Aorta (tissue), 5 donors: ENCODE results near the gene OR2G2. TPM values are rescaled to one million over a fixed set of nuclear protein-coding genes. Genes with fewer than 3 reads are reported as not detected.

Experiments used
- ATAC-seq: fragments of 200-7000 bp; cut with Tn5 transposase; one replicate; pipeline ENCODE4 v1.9.1; 2022; ENCODE audit warnings: moderate library complexity; ENCODE audit not compliant: low FRiP score
- DNase-seq, 2 donors: peaks; one replicate each; pipeline ENCODE4 v3.0.0-alpha.2; 2020
- H3K27ac ChIP-seq, 2 donors: one replicate each; pipeline ENCODE4 v1.5.1; 2013; ENCODE audit warnings: low read length in 2 of 2, mild to moderate bottlenecking in 2 of 2, moderate library complexity in 2 of 2, control low read depth in 1 of 2, inconsistent platforms in 1 of 2, low read depth in 1 of 2
- H3K27me3 ChIP-seq, 2 donors: one replicate each; pipeline ENCODE4 v1.6.1; 2013; ENCODE audit warnings: control low read depth in 1 of 2, low read length in 1 of 2, mild to moderate bottlenecking in 1 of 2, moderate library complexity in 1 of 2; ENCODE audit not compliant: insufficient read depth in 2 of 2, control insufficient read depth in 1 of 2
- H3K36me3 ChIP-seq, 2 donors: one replicate each; pipeline ENCODE4 v1.6.1; 2013; ENCODE audit warnings: control low read depth in 1 of 2, low read length in 1 of 2, mild to moderate bottlenecking in 1 of 2; ENCODE audit not compliant: insufficient read depth in 2 of 2, control insufficient read depth in 1 of 2
- H3K4me1 ChIP-seq, 2 donors: one replicate each; pipeline ENCODE4 v1.6.1; 2013; ENCODE audit warnings: low read length in 2 of 2, control low read depth in 1 of 2, mild to moderate bottlenecking in 1 of 2, moderate library complexity in 1 of 2; ENCODE audit not compliant: insufficient read depth in 2 of 2, control insufficient read depth in 1 of 2
- H3K4me3 ChIP-seq, 2 donors: one replicate each; pipeline ENCODE4 v1.5.1; 2013; ENCODE audit warnings: low read length in 2 of 2, control low read depth in 1 of 2, mild to moderate bottlenecking in 1 of 2
- H3K9me3 ChIP-seq: one replicate; pipeline ENCODE4 v1.6.1; 2013; ENCODE audit warnings: mild to moderate bottlenecking, low read length; ENCODE audit not compliant: control insufficient read depth
- WGBS, 2 donors: extraction: QIAGEN DNeasy Blood & Tissue Kit; methylation state at CpG; one replicate each; pipeline ENCODE4 v1.1.7; 2013; 5-methylcytosine and 5-hydroxymethylcytosine counted together
- intact Hi-C, 2 donors: fragments of 100-400 bp; cut with DNase I; formaldehyde crosslinking; loops; one replicate each; pipeline versions ENCODE4 v1.14.2 to v1.15.0; 2022
- polyA plus RNA-seq, 2 donors: library from polyadenylated mRNA; stranded (reverse); fragments of 200-250 nt; gene quantifications; one replicate each; pipeline ENCODE4 v1.2.3, GENCODE V29; 2013
- total RNA-seq, 2 donors: library from RNA; stranded (reverse); fragmentation: NEBNext Ultra II Directional; extraction: Animal tissue kit (Norgen Biotek cat#: 25700); gene quantifications; one replicate each; pipeline ENCODE4 v1.2.1, GENCODE V29; 2021
- donor health status: healthy with polysubstance abuse.
- donor health status: Bipolar disorder and iron deficiency.
- donor health status: DM: no; HTN: no; CAD: no.
- donor health status: DM: no; HTN: no; CAD: no.
- donor health status: DM: yes; HTN: yes; CAD: no.

The OR2G2 gene
- total and polyA plus RNA-seq, 4 donors: not detected

DNA sequence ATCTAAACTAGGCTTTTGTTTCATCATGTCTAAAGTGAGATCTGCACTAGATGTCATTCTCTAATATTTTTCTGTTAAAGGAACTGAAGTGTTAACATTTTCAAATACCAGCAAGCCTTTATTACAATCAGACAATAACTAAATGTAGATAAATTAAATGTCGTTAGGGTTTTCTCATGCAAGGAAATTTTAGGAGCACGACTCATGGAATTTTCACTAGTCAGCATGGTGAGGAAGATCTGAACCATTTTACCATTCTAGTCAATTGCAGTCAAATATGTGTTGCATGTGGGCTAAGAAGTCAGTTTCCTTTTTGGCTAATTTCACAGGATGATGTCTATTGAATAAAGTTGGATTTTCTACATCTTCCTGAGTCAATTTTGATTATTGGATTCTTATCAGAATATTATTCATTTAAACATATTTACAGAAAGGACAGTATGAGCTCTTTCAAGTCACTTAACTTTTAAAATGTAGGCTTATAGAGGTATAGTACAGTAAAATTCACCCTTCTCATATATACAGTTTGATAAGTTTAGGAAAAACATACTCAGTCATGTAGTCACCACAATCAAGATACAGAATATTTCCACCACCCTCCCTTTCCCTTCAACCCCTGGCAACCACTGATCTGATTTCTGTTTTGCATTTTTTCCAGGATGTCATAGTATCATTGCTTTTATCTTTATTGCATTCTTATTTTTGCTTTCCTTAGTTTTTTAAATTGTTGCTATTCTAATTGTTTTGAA lies 30.1 kb upstream of the OR2G2 start:
- Histone ChIP-seq H3K27ac (no peak overlapping the region), H3K9me3 (peaks cover 3% of the 10 kb centered on the region), H3K4me3 (no peak overlapping the region), H3K27me3 (no peaks in the 10 kb centered on the region), H3K36me3 (no peaks in the 10 kb centered on the region), H3K4me1 (no peaks in the 10 kb centered on the region)
- intact Hi-C loops: no loop called here
- 70 to 73% methylated on average over 2 of the region's 2 CpGs for WGBS, 2 donors
- no peak for ATAC-seq
- no peak for DNase-seq

DNA sequence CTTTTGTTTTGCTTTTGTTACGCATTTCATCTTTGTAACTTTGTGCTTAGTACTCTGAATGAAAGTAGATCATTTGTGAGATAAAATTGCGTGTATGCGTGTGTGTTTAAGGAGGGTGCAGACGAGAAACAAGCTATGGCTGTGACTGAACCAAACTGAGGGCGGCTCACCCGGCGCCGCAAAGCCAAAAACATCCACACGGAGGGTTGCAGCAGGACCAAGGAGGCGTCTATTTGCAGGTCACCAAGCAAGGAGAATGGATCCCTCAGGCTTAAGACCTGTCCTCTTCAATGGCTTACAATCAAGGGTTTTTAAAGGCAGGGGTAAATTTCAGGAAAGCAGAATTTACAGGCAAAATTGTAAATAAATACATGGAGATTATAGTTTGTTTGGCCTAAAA lies 26.4 kb upstream of the OR2G2 start:
- Histone ChIP-seq H3K27me3 (no peaks in the 10 kb centered on the region), H3K9me3 (no peaks in the 10 kb centered on the region), H3K4me3 (no peak overlapping the region), H3K4me1 (no peaks in the 10 kb centered on the region), H3K36me3 (no peaks in the 10 kb centered on the region), H3K27ac (no peak overlapping the region)
- intact Hi-C loops: no loop called here
- ATAC-seq: no peak
- WGBS, 2 donors: 62 to 65% methylated on average over 10 of the region's 10 CpGs
- no peak for DNase-seq

DNA sequence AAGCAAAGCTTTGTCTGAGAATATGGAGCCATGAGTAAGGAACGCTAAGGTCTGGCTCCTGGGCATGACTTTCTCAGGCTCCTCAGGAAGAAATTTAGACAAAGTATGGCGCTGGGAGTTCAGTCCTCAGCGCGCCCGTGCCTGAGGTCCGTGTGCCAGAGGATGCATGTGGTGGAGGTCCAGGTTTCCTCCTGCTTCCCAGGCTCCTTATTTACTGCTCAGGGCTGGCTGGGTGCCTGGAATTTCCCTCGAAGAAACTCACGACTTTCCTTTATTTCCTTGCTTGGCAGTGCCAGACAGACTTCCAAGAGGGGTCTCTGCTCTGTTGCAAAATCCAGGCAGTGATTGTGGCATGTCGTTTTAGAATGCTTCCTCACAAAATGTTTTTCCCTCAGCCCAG lies 26.0 kb upstream of the OR2G2 start:
- Histone ChIP-seq H3K27me3 (no peaks in the 10 kb centered on the region), H3K4me1 (no peaks in the 10 kb centered on the region), H3K4me3 (no peak overlapping the region), H3K36me3 (no peaks in the 10 kb centered on the region), H3K9me3 (no peaks in the 10 kb centered on the region), H3K27ac (no peak overlapping the region)
- DNase-seq: no peak
- 44 to 51% methylated on average over 9 of the region's 9 CpGs for WGBS, 2 donors
- no peak for ATAC-seq
- intact Hi-C loops: no loop called here

DNA sequence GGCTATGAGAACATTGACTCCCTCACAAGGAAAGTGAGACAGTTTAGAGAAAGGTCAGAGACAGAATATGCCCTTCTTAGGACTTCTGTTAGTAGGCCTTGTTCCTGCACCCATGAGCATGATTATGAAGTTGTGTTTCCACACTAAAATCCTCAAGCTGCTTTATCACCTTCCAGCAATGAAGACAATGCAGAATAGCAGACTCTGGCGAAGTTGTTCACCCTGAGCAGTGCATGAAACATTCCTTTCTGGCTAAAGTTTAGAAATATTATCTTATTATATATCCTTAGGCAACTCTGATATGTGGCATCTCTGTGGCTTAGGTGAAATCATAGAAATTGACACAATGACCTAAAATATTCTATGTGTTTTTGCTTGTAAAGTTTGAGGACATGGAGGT lies 13.9 kb upstream of the OR2G2 start:
- 38 to 45% methylated on average over 1 of the region's 1 CpG for WGBS, 2 donors
- Histone ChIP-seq H3K4me1 (no peaks in the 10 kb centered on the region), H3K27ac (no peak overlapping the region), H3K36me3 (no peaks in the 10 kb centered on the region), H3K9me3 (no peaks in the 10 kb centered on the region), H3K4me3 (no peak overlapping the region), H3K27me3 (no peaks in the 10 kb centered on the region)
- ATAC-seq (no peak), DNase-seq (no peak)
- intact Hi-C loops: no loop called here

DNA sequence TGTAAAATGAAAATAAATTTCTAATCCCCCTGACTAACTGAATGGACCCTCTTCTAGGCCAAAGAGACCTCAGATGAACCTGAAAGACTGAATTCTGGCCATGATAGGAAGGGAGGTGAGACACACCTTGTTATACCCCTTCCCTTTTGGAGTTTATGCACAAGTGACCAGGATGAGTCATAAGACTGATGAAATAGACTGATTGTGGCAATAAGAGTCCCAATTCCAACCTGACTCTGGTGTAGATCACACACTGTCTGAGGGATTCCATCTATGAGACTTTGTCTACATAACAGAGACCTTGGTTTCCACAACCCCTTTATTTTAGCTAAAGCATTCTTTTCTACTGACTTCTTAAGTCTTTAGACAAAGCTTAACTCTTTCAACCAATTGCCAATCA lies 13.5 kb upstream of the OR2G2 start:
- Histone ChIP-seq H3K4me1 (no peaks in the 10 kb centered on the region), H3K4me3 (no peak overlapping the region), H3K36me3 (no peaks in the 10 kb centered on the region), H3K27me3 (no peaks in the 10 kb centered on the region), H3K27ac (no peak overlapping the region), H3K9me3 (no peaks in the 10 kb centered on the region)
- no peak for ATAC-seq
- no peak for DNase-seq
- intact Hi-C loops: no loop called here

DNA sequence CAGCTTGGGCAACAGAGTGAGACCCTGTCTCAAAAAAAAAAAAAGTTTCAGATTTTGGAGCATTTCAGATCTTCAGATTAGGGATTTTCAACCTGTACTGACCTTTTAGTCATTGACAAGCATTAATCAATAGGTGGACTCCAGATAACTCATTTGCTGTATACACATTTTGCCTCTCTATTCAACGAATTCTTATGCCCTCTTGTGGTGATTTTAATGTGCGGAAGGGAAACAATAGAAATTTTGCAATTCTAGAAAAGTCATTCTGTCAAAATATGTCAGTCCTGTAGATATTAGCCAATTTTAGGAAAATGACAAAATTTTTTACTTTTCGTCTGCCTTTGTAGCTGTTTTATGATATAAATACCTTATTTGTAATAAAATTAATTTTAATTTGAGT lies 11.6 kb upstream of the OR2G2 start:
- intact Hi-C loops: no loop called here
- no peak overlapping the region for H3K4me3 ChIP-seq
- no peak for ATAC-seq

DNA sequence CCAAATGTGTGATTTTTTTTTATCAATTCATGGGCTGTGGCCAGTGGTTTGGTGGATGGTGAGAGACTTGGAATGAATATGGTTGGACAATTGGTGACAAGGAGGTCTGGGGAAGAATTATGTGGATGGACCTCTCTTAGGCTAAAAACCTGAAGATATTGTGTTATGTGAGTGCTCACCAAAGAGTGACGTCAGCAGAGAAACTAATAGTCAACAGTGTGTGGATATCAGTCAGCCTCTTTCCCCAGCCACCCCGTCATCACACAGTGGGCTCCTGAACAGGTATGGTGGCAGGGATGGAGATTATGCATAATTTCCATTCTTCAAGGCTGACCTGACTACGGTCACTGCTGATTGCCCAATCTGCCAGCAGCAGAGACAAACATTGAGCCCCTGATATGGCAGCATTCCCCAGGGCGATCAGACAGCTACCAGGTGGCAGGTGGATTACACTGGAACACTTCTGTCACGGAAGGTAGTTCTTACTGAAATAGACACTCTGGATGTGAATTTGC lies 9.2 kb upstream of the OR2G2 start:
- no peak overlapping the region for H3K27ac ChIP-seq
- no peak overlapping the region for H3K4me3 ChIP-seq
- intact Hi-C loops: no loop called here
- 78 to 81% methylated on average over 5 of the region's 5 CpGs for WGBS, 2 donors
- DNase-seq: no peak
- no peak for ATAC-seq
- H3K4me1 ChIP-seq: no peaks in the 10 kb centered on the region
- H3K27me3 ChIP-seq: no peaks in the 10 kb centered on the region
- H3K9me3 ChIP-seq: peaks cover 2% of the 10 kb centered on the region
- H3K36me3 ChIP-seq: no peaks in the 10 kb centered on the region

More for the DNA sequence above, 11.6 kb upstream of the OR2G2 start:
- 52 to 54% methylated on average over 3 of the region's 3 CpGs for WGBS, 2 donors
- Histone ChIP-seq H3K27me3 (no peaks in the 10 kb centered on the region), H3K27ac (no peak overlapping the region), H3K4me1 (no peaks in the 10 kb centered on the region), H3K36me3 (no peaks in the 10 kb centered on the region), H3K9me3 (no peaks in the 10 kb centered on the region)
- DNase-seq: no peak

DNA sequence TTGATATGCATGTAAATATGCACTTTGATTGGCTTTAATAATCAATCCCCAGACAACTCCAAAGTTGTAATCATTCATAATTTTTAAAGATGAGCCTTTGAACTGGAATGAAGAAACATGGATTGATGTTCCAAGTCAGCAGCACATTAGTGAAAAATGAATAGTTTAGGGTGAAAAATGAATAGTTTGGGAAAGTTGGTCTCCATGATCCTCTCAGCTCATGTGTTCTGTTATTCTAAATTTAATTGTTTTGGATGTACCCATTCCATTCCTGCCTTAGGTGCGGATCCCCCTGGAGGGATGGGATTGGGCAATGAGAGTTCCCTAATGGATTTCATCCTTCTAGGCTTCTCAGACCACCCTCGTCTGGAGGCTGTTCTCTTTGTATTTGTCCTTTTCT lies 17.1 kb downstream of the OR2G2 start, which contains the start of gene OR2G3:
TSS of gene OR2G3 (plus strand) at position 301 of the 400 bp plus-strand sequence. CDS start at position 301, 0 bp downstream.
- ATAC-seq: no peak
- intact Hi-C loops: no loop called here
- DNase-seq: no peak
- Histone ChIP-seq H3K9me3 (no peaks in the 10 kb centered on the region), H3K36me3 (no peaks in the 10 kb centered on the region), H3K4me3 (no peak within 1 kb of the TSS), H3K4me1 (no peaks in the 10 kb centered on the region), H3K27ac (no peak within 1 kb of the TSS), H3K27me3 (no peaks in the 10 kb centered on the region)
- WGBS, 2 donors: 74% methylated on average over 2 of the region's 2 CpGs

DNA sequence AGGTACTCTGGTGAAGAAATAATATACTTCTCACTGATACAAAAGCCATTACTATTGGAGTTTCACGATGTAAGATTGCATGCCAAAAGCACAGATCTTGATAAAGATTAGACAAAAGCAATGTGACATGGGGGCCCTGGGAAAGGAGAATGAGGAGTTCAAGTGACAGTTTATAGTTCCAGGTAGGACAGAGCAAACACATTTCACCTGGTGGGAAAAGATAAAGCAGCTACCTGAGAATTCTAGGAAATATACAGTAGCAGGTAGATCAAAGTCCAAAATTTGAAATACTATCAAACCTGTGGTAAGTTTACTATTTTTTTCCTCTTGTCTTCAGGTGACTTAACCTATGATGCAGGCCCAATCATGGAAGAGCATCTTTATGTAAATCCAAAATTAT lies 25.2 kb downstream of the OR2G2 start:
- Histone ChIP-seq H3K27ac (no peak overlapping the region), H3K4me3 (no peak overlapping the region), H3K27me3 (no peaks in the 10 kb centered on the region), H3K9me3 (peaks cover 2% of the 10 kb centered on the region), H3K36me3 (no peaks in the 10 kb centered on the region), H3K4me1 (no peaks in the 10 kb centered on the region)
- no peak for ATAC-seq
- intact Hi-C loops: no loop called here
- DNase-seq: no peak
- 63 to 84% methylated on average over 1 of the region's 1 CpG for WGBS, 2 donors
